GM19043 (cell line): ENCODE data around the gene MAN2A2.

Experiments used
- ATAC-seq: cut with Tn5 transposase; IDR thresholded peaks from one replicate; pipeline ENCODE4 v1.9.1; 2021; ENCODE audit warnings: low read depth; ENCODE audit not compliant: unreplicated experiment

The MAN2A2 gene

GRCh38 chr15:90883526-90883975 lies 19.6 kb upstream of the MAN2A2 start:
- no peak for ATAC-seq

GRCh38 chr15:90883976-90884718 lies 19.0 kb upstream of the MAN2A2 start, which contains the start of gene FES:
FES (plus strand) TSS chr15:90884504; CDS start chr15:90885046, 542 bp downstream.
- no peak for ATAC-seq

GRCh38 chr15:90884719-90885431 lies 18.2 kb upstream of the MAN2A2 start:
- no peak for ATAC-seq

- ATAC-seq = no peak
These were observed 17.4 kb upstream of the MAN2A2 start for GRCh38 chr15:90885432-90886290.

GRCh38 chr15:90886291-90886614 lies 16.8 kb upstream of the MAN2A2 start:
- no peak for ATAC-seq

- ATAC-seq = no peak
These were observed 16.0 kb upstream of the MAN2A2 start for GRCh38 chr15:90887037-90887481.

- ATAC-seq = no peak
These were observed 13.8 kb upstream of the MAN2A2 start for GRCh38 chr15:90889313-90889730.

- ATAC-seq = no peak
These were observed 13.2 kb upstream of the MAN2A2 start for GRCh38 chr15:90889736-90890456.

- ATAC-seq = no peak
These were observed 12.3 kb upstream of the MAN2A2 start for GRCh38 chr15:90890839-90891238.

GRCh38 chr15:90891346-90891949 lies 11.7 kb upstream of the MAN2A2 start:
- ATAC-seq = no peak

GRCh38 chr15:90892023-90892422 lies 11.1 kb upstream of the MAN2A2 start:
- ATAC-seq = no peak

- ATAC-seq = no peak
These were observed 10.5 kb upstream of the MAN2A2 start for GRCh38 chr15:90892498-90893174.

- no peak for ATAC-seq
These were observed 9.7 kb upstream of the MAN2A2 start for GRCh38 chr15:90893175-90894090.

- no peak for ATAC-seq
These were observed 7.5 kb upstream of the MAN2A2 start for GRCh38 chr15:90895571-90896117.

GRCh38 chr15:90897131-90897655 lies 5.9 kb upstream of the MAN2A2 start:
- ATAC-seq = peak; percentile 83

- ATAC-seq = no peak
These were observed 1.7 kb upstream of the MAN2A2 start for GRCh38 chr15:90901175-90902039.
